CD4-positive, alpha-beta T cell treated with Interleukin-15 for 4 hours (primary cell): Measurements from ENCODE around the gene HEMK1.

Source experiments
- DNase-seq: peaks from one replicate; pipeline ENCODE4 v3.0.0-alpha.2; 2020; ENCODE audit warnings: low spot score

The HEMK1 gene, protein sequence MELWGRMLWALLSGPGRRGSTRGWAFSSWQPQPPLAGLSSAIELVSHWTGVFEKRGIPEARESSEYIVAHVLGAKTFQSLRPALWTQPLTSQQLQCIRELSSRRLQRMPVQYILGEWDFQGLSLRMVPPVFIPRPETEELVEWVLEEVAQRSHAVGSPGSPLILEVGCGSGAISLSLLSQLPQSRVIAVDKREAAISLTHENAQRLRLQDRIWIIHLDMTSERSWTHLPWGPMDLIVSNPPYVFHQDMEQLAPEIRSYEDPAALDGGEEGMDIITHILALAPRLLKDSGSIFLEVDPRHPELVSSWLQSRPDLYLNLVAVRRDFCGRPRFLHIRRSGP

GRCh38 chr3:50568947-50569749 is at the start of gene HEMK1:
HEMK1 (plus strand) TSS chr3:50569522; CDS start chr3:50571105, 1,583 bp downstream.
- peak; percentile 95 for DNase-seq

GRCh38 chr3:50520849-50521248 is 48.5 kb upstream of the HEMK1 start:
- DNase-seq = no peak

DNA sequence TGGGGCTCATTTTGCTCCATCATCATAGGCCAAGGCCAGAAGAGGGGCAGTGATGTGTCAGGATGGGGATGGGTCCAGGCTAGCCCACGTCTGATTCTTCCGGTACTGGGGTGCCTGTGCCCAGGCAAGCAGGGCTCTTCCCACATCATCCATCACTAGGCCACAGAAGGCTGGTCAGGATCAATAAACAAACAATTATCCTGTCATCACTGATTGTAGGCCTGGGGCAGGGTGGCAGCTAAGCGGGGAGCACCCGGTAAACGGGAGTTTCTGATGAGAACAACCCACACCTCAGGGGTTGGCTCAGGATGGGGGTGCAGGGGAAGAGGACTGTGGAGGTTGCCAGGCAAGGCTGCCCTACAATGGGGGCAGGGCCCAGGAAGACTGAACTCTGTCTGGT is 47.8 kb upstream of the HEMK1 start:
- DNase-seq = no peak

DNA sequence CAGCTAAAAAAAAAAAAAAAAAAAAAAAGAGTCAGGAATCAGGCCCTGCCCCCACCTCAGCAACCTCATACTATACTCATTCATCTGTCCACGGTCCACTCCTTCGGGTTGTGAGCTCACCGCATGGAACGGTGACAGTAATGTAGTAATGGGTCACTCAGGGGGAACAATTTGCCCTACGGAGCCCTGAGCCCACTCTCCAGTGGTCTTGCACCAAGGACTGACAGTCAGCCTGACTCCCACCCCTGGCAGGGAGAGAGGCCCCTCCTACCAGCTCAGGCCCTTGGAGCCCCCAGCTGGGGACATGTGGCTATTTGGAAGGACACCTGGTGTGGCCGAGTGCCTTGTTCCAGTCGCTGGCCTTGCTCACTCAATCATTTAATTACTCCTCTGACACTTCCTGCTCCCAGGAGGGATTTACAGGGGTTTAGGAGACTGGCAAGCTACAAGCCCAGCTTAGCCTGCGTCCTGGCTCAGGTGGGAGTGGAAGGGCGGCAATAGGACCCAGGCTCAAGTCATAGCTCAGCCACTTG is 46.0 kb upstream of the HEMK1 start:
- DNase-seq = no peak

DNA sequence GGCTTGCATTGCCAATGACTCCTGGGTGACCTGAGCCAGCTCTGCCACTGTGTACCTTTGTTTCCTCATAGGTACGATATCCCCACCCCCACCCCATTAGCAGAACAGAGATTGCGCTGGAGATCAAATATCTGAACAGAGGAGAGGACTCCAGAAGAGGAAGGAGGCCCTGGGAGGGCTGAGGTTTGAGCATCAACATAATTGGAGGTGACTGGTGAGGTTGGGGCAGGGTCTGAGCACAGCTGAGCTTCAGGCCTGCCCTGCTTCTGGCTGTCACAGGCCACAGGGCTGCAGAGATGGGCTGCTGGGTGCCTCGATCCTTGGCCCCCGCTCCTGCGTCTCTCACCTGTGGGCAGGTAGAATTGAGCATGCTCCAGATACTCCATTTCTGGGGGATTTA is 44.6 kb upstream of the HEMK1 start:
- no peak for DNase-seq

DNA sequence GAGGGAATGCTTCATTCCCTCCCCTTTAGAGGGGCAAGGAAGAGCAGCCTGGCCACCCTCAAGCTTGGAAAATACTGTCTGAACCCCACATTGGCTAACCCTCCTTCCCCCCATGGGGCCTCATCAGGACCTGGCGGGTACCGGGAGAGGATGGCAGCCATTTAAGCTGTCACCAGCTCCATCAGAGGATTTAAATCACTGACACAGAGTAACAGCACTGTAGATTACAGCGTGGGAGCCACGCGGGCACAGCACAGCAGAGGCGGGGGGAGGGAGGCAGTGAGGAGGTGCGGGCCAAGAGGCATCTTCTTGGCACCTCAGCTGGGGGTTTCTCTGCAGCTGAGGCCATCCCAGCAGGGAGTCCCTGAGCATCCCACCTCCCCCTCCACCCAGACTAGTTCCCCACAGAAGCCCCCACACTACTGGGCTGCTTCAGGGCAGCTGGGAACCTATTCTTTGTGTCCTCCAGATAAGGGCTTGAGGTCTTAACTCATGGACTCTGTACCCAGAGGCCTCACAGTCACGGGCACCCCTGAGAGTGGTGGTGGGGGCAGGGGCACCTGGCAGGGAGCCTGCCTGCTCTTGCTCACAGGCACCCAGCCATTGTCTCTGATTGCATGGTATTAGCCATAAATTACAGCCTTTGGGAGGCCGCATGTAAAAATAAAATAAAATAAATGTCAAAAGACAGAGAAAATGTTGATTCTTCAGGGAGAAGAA is 44.0 kb upstream of the HEMK1 start:
- DNase-seq = no peak

GRCh38 chr3:50525987-50526386 is 43.3 kb upstream of the HEMK1 start:
- DNase-seq = peak; percentile 32

GRCh38 chr3:50530001-50530970 is 39.0 kb upstream of the HEMK1 start:
- no peak for DNase-seq

- no peak for DNase-seq
These were observed 38.1 kb upstream of the HEMK1 start for GRCh38 chr3:50531201-50531600.

DNA sequence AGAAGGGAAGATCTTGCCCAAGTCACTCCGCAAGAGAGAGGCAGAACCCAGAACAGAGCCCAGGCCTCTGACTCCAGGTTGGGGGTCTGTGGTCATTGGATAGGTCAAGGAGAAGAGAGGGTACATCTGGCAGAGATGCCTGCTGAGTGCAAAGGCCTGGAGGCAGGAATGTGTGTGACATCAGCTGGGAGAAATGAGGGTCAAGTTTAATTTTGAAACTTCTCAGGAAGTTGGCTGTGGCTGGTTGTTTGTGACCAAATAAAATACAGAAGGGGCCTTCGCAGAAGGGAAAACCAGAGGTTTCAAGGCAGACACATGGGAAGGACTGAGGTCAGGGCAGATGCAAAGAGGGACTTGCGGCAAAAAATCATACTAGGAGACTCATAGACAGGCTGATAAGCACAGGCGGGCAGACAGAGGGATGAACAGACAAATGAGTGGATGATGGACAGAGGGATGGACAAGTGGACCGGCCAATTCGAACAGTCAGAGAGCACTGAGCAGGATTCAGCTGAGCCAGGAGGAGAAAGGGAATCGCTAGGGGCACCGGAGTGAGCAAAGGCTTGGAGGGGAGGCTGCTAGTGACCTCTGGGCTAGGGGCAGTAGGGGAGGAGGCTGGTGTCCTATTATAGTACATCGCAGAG is 37.1 kb upstream of the HEMK1 start:
- DNase-seq = no peak

GRCh38 chr3:50533316-50533715 is 36.0 kb upstream of the HEMK1 start:
- DNase-seq = no peak

DNA sequence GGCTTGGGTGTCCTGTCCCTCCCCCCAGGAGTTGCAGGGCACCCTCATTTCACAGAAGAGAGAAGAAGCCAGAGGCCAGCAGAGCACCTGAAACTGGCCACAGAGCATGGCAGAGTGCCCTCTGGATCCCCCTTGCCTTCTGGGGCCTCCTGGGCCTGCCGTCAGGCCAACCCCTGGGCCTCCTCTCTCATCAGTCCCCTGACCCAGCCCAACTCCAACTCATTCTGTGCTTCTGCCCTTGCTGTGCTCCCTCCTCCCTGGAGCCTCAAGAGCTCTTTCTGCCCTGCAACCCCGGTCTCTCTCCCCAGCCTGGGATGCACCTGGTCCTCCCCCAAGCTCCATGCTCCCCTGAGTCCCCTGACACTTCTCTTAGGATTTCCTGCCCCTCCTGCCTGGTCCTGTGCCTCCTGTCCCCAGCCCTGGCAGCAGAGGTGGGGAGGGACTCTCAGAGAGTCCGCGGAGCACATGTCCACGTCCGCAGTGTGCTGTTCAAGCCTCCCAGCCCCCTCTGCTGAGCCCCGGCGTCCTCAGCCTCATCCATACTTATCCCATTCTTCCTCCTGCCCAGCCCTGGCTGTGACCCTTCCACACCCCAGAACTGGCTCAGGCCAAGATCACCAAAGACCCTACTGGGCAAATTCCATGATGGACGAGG is 35.4 kb upstream of the HEMK1 start:
- DNase-seq = no peak

DNA sequence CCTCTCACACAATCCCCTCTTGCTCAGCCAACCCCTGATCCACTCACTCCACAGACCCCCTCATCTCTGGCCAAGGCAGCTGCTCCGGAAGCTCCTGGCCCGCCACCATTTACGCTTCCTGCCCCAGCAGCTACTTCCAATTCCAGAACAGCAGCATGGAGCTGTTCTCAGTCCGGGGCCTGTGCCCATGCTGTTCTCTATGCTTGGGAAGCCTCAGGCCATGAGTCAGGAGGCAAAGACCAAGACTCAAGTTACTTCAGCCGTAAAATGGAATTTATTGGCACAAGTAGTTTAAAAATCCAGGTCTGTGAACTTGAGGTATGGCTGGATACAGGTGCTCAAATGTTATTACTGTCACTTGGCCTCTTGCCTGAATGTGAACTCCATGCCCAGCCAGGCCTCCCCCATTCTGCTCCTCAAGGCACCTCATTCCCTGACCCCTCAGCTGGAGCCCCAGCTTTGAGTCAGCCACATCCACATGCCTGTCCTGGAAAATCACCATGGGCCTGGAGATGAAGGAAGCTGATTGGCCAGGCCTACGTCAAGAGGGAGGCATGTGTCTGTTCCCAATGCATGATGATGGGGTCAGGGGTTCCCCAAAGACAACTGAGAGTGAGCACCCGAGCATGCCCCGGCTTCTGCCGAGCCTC is 34.5 kb upstream of the HEMK1 start:
- DNase-seq = no peak

GRCh38 chr3:50536471-50537180 is 32.7 kb upstream of the HEMK1 start:
- DNase-seq = no peak

- DNase-seq = no peak
These were observed 31.7 kb upstream of the HEMK1 start for GRCh38 chr3:50537421-50538129.

DNA sequence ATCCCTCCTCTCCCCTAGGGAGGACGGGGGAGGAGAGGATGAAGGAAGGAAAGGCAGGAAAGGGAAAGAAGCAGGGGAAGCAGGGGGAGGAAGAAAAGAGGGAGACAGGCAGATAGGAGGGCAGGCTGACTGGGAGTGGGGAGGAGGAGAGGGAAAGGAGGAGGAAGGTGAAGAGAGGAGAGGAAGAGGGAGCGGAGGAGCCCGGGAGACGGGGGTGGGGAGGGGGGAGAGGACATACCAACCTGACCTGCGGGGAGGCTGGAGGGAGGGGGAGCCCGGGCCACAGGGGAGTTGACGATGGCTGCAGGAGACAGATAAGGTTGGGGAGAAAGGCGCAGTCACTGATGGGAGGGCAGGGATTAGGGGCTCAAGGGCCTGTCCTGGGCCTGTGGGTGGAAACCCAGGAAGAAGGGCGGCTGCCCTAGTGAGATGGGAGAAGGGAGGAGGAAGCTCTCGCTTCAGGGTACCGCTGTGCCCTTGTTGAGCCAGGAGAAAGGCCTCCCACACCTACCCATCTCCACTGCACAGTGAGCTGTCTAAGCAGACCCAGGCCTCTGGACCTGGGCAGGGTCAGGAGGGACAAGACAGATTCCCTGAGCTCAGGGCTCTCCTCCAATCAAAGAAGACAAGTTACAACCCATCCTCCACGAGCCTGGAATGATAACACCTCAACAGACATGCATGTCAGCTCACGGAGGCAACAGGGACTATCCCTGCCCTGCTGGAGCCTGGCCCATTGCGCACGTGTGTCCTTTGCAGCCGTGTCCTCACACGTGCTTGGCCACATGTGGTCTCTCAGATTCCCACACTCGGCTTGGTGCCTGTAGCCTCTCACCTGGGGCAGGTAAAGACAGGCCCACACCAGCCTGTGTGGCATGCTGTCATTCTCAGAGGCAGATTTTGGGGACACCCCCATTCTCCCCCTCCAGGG is 29.7 kb upstream of the HEMK1 start:
- no peak for DNase-seq
